Right cardiac atrium (tissue), 5 donors: Measurements from ENCODE around the gene OMP. TPM values are rescaled to one million over a fixed set of nuclear protein-coding genes. Genes with fewer than 3 reads are reported as not detected.

Experiments
- ATAC-seq, 2 donors: fragments of 200-7000 bp; cut with Tn5 transposase; one replicate each; pipeline versions ENCODE4 v1.8.0 to v1.9.1; 2020; ENCODE audit warnings: moderate library complexity in 2 of 2, mild to moderate bottlenecking in 1 of 2
- DNase-seq, 3 donors: peaks; one replicate each; pipeline ENCODE4 v3.0.0-alpha.2; 2020
- H3K27ac ChIP-seq: one replicate; pipeline ENCODE4 v1.5.1; 2013; ENCODE audit warnings: mild to moderate bottlenecking, low read length, control low read depth, moderate library complexity
- H3K27me3 ChIP-seq: one replicate; pipeline ENCODE4 v1.6.1; 2013; ENCODE audit not compliant: control insufficient read depth, insufficient read depth
- H3K4me1 ChIP-seq: one replicate; pipeline ENCODE4 v1.6.1; 2013; ENCODE audit warnings: low read length; ENCODE audit not compliant: control insufficient read depth, insufficient read depth
- H3K4me3 ChIP-seq: one replicate; pipeline ENCODE4 v1.5.1; 2013; ENCODE audit warnings: low read length, control low read depth
- H3K9me3 ChIP-seq: one replicate; pipeline ENCODE4 v1.6.1; 2013; ENCODE audit warnings: low read length; ENCODE audit not compliant: control insufficient read depth
- WGBS: extraction: QIAGEN DNeasy Blood & Tissue Kit; methylation state at CpG from one replicate; pipeline ENCODE4 v1.1.7; 2013; 5-methylcytosine and 5-hydroxymethylcytosine counted together
- intact Hi-C, 4 donors: fragments of 100-400 bp; cut with DNase I; formaldehyde crosslinking; loops; one replicate each; pipeline versions ENCODE4 v1.11.0 to v1.14.0; 2022 to 2023
- polyA plus RNA-seq: library from polyadenylated mRNA; stranded (reverse); fragments of 200-250 nt; gene quantifications from one replicate; pipeline ENCODE4 v1.2.3, GENCODE V29; 2013
- total RNA-seq, 4 donors: library from RNA; stranded (reverse); fragmentation: NEBNext Ultra II Directional; extraction: Animal tissue kit (Norgen Biotek cat#: 25700); gene quantifications; one replicate each; pipeline ENCODE4 v1.2.1, GENCODE V29; 2021
- donor health status: healthy with polysubstance abuse.
- donor health status: DM: no; HTN: yes; CAD: no.
- donor health status: DM: no; HTN: no; CAD: no.
- donor health status: DM: no; HTN: yes; CAD: no; lungs with severe emphysema.
- donor health status: DM: yes; HTN: yes; CAD: no.

OMP gene
- total and polyA plus RNA-seq, 5 donors, result not detected

GRCh38 chr11:77135069-77135468 is 32.4 kb downstream of the OMP start:
- no peak overlapping the region for H3K4me3 ChIP-seq
- WGBS, result 23% methylated on average over 2 of the region's 2 CpGs

GRCh38 chr11:77136074-77136473 is 33.4 kb downstream of the OMP start:
- Histone ChIP-seq H3K27ac (no peak overlapping the region), H3K27me3 (no peaks in the 10 kb centered on the region), H3K9me3 (no peaks in the 10 kb centered on the region), H3K4me3 (no peak overlapping the region), H3K4me1 (peaks cover 7% of the 10 kb centered on the region)
- WGBS, result 88% methylated on average over 8 of the region's 8 CpGs
- DNase-seq, result no peak
- no peak for ATAC-seq
- intact Hi-C loops, result no loop called here

More at GRCh38 chr11:77135069-77135468, 32.4 kb downstream of the OMP start:
- Histone ChIP-seq H3K27me3 (no peaks in the 10 kb centered on the region), H3K9me3 (no peaks in the 10 kb centered on the region), H3K27ac (no peak overlapping the region), H3K4me1 (peaks cover 7% of the 10 kb centered on the region)
- intact Hi-C loops, result no loop called here
- ATAC-seq (no peak), DNase-seq (no peak)

GRCh38 chr11:77136784-77137420 is 34.3 kb downstream of the OMP start:
- intact Hi-C loops, result no loop called here
- peak in 1 of 3 donors; percentile 34 for DNase-seq
- Histone ChIP-seq H3K4me3 (no peak overlapping the region), H3K27ac (no peak overlapping the region), H3K27me3 (no peaks in the 10 kb centered on the region), H3K9me3 (no peaks in the 10 kb centered on the region), H3K4me1 (peaks cover 1% of the 10 kb centered on the region)
- WGBS, result 75% methylated on average over 12 of the region's 12 CpGs
- ATAC-seq, result no peak

- ATAC-seq, result no peak
These were observed 34.8 kb downstream of the OMP start for GRCh38 chr11:77137421-77137820.

GRCh38 chr11:77138106-77138649 is 35.5 kb downstream of the OMP start:
- ATAC-seq (no peak), DNase-seq (peak in 1 of 3 donors; percentile 53)
- H3K4me3 ChIP-seq, result no peak overlapping the region
- H3K9me3 ChIP-seq, result no peaks in the 10 kb centered on the region
- WGBS, result 34% methylated on average over 55 of the region's 55 CpGs
- intact Hi-C loops, result no loop called here
- H3K27me3 ChIP-seq, result no peaks in the 10 kb centered on the region
- no peaks in the 10 kb centered on the region for H3K4me1 ChIP-seq
- no peak overlapping the region for H3K27ac ChIP-seq

More at GRCh38 chr11:77137421-77137820, 34.8 kb downstream of the OMP start:
- DNase-seq, result peak in 1 of 3 donors; percentile 20
- Histone ChIP-seq H3K9me3 (no peaks in the 10 kb centered on the region), H3K27me3 (no peaks in the 10 kb centered on the region), H3K27ac (no peak overlapping the region), H3K4me1 (no peaks in the 10 kb centered on the region), H3K4me3 (no peak overlapping the region)
- WGBS, result 68% methylated on average over 11 of the region's 11 CpGs
- intact Hi-C loops, result no loop called here

- Histone ChIP-seq H3K9me3 (no peaks in the 10 kb centered on the region), H3K4me3 (no peak overlapping the region), H3K27ac (no peak overlapping the region), H3K4me1 (no peaks in the 10 kb centered on the region), H3K27me3 (no peaks in the 10 kb centered on the region)
- intact Hi-C loops, result no loop called here
- peak in 1 of 3 donors; percentile 17 for DNase-seq
- no peak for ATAC-seq
- 95% methylated on average over 8 of the region's 8 CpGs for WGBS
These were observed 36.6 kb downstream of the OMP start for GRCh38 chr11:77139201-77139600.

GRCh38 chr11:77140231-77140851 is 37.7 kb downstream of the OMP start:
- DNase-seq, result peak; percentile 49 to 83 (median 71)
- WGBS, result 51% methylated on average over 8 of the region's 8 CpGs
- Histone ChIP-seq H3K27ac (peak overlapping the region; percentile 50), H3K27me3 (no peaks in the 10 kb centered on the region), H3K9me3 (no peaks in the 10 kb centered on the region), H3K4me3 (no peak overlapping the region), H3K4me1 (no peaks in the 10 kb centered on the region)
- intact Hi-C loops, result loop anchor here in 1 of 4 donors (5.0 kb wide), 1 partner anchor 407 kb away; no protein-coding TSS in a partner anchor
- peak; percentile 76 to 80 for ATAC-seq

GRCh38 chr11:77141034-77141433 is 38.4 kb downstream of the OMP start:
- Histone ChIP-seq H3K27me3 (no peaks in the 10 kb centered on the region), H3K4me3 (no peak overlapping the region), H3K4me1 (no peaks in the 10 kb centered on the region), H3K27ac (no peak overlapping the region), H3K9me3 (no peaks in the 10 kb centered on the region)
- WGBS, result 91% methylated on average over 4 of the region's 4 CpGs
- ATAC-seq (peak in 1 of 2 donors; percentile 47), DNase-seq (no peak)
- intact Hi-C loops, result loop anchor here in 1 of 4 donors (5.0 kb wide), 1 partner anchor 406 kb away; no protein-coding TSS in a partner anchor

GRCh38 chr11:77141475-77141874 is 38.8 kb downstream of the OMP start:
- H3K27ac ChIP-seq, result no peak overlapping the region
- H3K9me3 ChIP-seq, result no peaks in the 10 kb centered on the region
- peaks cover under 1% of the 10 kb centered on the region for H3K4me1 ChIP-seq
- no peak for ATAC-seq
- DNase-seq, result peak in 1 of 3 donors; percentile 13
- intact Hi-C loops, result loop anchor here in 1 of 4 donors (5.0 kb wide), 1 partner anchor 406 kb away; no protein-coding TSS in a partner anchor
- H3K4me3 ChIP-seq, result no peak overlapping the region
- WGBS, result 99% methylated on average over 4 of the region's 4 CpGs
- no peaks in the 10 kb centered on the region for H3K27me3 ChIP-seq

- H3K27ac ChIP-seq, result no peak overlapping the region
- intact Hi-C loops, result loop anchor here in 1 of 4 donors (5.0 kb wide), 1 partner anchor 405 kb away; no protein-coding TSS in a partner anchor
- no peak overlapping the region for H3K4me3 ChIP-seq
- H3K9me3 ChIP-seq, result no peaks in the 10 kb centered on the region
- WGBS, result 89% methylated on average over 11 of the region's 11 CpGs
- no peaks in the 10 kb centered on the region for H3K27me3 ChIP-seq
- no peak for ATAC-seq
- peak in 1 of 3 donors; percentile 23 for DNase-seq
- peaks cover 3% of the 10 kb centered on the region for H3K4me1 ChIP-seq
These were observed 39.7 kb downstream of the OMP start for GRCh38 chr11:77142091-77142975.
